NCI-H774 (cell line): ENCODE measurements around the gene HMG20B.

ENCODE experiments used
- DNase-seq: peaks from one replicate; lab custom pipeline; 2025; lab: John Stamatoyannopoulos, UW

Gene HMG20B

DNA sequence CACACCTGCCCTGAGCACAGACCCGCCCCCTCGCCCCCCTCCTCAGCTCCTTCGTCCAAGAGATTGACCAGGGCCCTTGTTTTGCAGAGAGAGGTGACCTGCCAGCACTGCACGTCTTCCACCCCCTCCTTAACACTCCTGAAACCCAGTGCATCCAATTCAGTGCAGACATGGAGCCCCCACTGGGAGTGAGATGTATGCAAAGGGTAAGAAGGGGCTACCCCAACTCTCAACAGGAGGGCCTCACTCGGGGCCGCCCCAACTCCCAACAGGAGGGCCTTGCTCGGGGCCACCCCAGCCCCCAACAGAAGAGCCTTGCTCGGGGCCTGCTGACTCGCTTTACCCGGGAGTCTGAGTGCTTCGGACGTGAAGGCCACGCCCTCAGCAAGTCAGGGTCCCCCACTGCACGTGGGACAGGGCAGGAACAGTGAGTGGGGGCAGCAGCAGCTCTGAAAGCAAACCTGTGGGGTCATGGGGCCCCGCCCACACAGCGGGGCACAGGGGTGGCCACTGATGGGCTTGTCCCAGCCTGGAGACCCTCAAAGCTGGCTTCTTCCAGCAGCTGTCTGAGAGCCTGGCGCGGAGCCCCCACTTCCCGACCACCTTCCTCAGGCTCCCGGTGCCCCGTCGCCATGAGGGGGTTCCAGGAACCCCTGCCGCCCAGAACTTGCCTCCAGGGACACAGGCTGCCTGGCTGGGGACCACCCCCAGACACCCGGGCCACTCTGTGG, 48.2 kb downstream of the HMG20B start:
- no peak for DNase-seq

- no peak for DNase-seq
These were observed 48.9 kb downstream of the HMG20B start for GRCh38 chr19:3621689-3622088.

DNA sequence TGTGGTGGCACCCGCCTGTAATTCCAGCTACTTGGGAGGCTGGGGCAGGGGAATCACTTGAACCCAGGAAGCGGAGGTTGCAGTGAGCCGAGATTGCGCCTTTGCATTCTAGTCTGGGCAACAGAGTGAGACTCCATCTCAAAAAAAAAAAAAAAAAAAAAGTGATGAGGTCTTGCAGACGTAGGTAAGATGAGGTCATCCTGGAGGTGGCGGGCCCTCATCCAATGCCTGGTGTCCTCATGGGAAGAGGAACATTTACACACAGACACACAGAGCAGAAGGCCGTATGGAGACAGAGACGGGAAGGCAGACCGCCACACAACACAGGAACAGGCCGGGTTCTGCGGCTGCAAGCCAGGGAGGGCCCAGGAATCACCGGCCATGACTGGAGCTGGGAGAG, 49.5 kb downstream of the HMG20B start:
- DNase-seq = no peak

- DNase-seq = no peak
These were observed 51.0 kb downstream of the HMG20B start for GRCh38 chr19:3623716-3624115.

DNA sequence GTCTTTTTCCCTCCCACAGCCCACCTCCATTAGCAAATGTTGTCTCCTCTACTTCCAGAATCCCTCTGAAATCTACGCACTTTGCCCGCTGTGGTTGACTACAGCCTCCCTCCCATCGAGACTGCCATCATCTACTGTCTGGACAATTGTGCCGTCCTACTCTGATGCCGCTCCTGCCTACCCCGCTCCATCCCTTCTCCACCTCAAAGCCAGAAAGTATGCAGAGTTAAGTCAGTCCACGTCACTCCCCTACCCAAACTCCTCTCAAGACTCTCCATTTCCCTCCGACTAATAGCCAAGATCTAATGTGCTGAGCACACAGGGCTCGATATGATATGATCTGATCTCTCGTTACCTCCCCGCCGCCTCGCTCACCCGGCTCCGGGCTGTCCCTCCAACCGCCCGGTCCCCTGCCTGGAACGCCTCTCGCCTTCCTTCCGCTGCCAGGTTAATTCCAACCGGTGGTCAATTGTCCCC, 53.3 kb downstream of the HMG20B start:
- no peak for DNase-seq

- DNase-seq = peak; percentile 97
These were observed 54.0 kb downstream of the HMG20B start, which contains the start of gene CACTIN for GRCh38 chr19:3626473-3627350. Gene CACTIN (minus strand): TSS chr19:3626790. CDS start chr19:3626762, 28 bp downstream.

GRCh38 chr19:3627351-3627723, 54.6 kb downstream of the HMG20B start:
- no peak for DNase-seq
